Erythroblast (primary cell): ENCODE measurements around the gene RASAL1.
A peak's percentile ranks its signal among the peaks of the same experiment; 100 is the strongest.

Experiments used
- DNase-seq, 2 experiments: peaks; one replicate each; lab custom pipeline; 2025; lab: John Stamatoyannopoulos, UW
- GATA1 ChIP-seq: IDR thresholded peaks from 2 replicates; pipeline ENCODE4 v1.6.1; 2011; ENCODE audit warnings: low read depth, mild to moderate bottlenecking, control low read depth, low read length, moderate library complexity
- POLR2A ChIP-seq: IDR thresholded peaks from 2 replicates; pipeline ENCODE4 v1.6.1; 2011; ENCODE audit warnings: mild to moderate bottlenecking, low read length

Gene RASAL1, protein sequence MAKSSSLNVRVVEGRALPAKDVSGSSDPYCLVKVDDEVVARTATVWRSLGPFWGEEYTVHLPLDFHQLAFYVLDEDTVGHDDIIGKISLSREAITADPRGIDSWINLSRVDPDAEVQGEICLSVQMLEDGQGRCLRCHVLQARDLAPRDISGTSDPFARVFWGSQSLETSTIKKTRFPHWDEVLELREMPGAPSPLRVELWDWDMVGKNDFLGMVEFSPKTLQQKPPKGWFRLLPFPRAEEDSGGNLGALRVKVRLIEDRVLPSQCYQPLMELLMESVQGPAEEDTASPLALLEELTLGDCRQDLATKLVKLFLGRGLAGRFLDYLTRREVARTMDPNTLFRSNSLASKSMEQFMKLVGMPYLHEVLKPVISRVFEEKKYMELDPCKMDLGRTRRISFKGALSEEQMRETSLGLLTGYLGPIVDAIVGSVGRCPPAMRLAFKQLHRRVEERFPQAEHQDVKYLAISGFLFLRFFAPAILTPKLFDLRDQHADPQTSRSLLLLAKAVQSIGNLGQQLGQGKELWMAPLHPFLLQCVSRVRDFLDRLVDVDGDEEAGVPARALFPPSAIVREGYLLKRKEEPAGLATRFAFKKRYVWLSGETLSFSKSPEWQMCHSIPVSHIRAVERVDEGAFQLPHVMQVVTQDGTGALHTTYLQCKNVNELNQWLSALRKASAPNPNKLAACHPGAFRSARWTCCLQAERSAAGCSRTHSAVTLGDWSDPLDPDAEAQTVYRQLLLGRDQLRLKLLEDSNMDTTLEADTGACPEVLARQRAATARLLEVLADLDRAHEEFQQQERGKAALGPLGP

DNA sequence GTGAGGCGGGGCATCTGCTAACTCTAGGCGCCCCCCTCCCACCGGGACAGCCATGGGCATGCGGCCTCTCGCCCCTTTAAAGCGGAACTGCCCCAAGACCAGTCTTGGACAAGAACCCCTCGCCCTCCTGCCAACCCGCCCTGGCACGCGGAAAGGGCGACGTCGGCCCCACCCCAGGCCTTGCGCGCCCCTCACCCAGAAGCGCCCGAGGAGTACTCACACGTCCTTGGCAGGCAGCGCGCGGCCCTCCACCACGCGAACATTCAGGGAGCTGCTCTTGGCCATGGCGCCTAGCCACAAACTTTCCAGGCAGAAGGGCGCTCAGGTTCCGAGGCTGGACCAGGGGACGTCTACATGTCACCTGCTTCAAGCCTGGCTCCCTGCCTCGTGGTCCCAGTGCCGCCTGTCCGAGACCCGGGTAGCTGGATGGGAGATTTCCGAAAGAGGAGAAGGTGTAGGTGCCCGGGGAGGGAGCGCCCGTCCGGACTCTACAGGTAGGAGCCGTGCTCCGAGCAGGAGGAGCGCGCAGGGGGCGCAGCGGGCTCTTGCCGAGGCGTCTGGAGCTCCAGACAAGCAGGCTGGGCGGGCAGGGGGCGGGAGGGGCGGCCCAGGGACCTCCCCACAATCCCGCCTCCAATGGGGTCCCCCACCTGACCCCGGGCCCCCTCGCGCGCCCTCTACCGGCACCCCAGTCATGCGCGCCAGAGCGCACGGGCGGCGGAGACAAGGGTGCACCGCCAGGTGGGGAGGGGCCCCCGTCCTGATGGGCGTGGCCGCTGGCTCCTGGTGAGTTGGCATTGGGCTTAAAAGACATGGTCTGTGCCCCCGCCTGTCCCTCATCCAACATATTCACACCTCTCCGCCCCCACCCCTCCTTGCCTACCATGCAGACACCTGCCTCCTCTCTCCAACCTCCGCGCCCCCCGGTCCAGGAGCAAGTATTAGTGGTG, at the start of gene RASAL1:
Gene RASAL1, minus strand, starts transcription at position 584 of the 950 bp plus-strand sequence. Its CDS starts 299 bp downstream, at position 285.
- TF ChIP-seq GATA1 (no peak), POLR2A (no peak)
- DNase-seq, result peak; percentile 49 to 52

DNA sequence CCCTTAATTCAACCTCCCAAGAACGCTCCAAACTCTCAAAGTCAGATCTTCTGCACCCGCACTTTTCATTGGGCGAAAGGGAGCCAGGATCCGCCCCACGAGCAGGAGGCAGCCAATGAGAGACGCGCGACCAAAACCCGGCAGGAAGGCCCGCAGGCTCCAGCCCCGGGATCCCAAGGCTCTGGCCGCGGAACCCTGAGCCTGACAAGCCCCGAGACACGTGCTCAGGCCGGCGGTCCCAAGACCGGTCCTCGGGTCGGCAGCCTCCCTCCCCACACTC, 49.3 kb upstream of the RASAL1 start:
- TF ChIP-seq GATA1 (no peak), POLR2A (no peak)
- DNase-seq, result peak; percentile 92 to 94

DNA sequence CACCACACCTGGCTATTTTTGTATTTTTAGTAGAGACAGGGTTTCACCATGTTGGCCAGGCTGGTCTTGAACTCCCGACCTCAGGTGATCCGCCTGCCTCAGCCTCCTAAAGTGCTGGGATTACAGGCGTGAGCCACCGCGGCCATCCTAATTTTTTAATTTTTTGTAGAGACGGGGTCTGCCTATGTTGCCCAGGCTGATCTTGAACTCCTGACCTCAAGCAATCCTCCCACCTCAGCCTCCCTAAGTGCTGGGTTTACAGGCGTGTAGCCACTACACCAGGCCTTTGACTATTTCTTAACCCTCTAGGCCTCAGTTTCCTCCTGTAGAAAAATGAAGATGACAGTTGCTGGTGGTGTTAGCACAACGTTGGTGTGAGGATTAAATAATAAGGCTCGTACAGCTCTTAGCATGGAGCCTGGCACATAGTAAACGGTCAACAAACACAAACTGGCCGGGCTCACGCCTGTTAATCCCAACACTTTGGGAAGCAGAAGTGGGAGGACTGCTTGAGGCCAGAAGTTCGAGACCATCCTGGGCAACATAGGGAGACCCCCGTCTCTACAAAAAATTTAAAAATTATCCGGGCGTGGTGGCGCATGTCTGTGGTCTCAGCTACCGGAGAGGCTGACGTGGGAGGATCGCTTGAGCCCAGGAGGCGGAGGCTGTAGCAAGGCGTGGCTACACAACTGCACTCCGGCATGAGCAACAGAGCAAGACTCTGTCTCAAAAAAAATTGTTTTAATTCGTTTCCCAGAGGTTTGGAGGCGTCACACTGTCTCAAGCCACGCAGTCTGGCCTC, 48.7 kb upstream of the RASAL1 start:
- no peak for TF ChIP-seq GATA1
- DNase-seq, result no peak

DNA sequence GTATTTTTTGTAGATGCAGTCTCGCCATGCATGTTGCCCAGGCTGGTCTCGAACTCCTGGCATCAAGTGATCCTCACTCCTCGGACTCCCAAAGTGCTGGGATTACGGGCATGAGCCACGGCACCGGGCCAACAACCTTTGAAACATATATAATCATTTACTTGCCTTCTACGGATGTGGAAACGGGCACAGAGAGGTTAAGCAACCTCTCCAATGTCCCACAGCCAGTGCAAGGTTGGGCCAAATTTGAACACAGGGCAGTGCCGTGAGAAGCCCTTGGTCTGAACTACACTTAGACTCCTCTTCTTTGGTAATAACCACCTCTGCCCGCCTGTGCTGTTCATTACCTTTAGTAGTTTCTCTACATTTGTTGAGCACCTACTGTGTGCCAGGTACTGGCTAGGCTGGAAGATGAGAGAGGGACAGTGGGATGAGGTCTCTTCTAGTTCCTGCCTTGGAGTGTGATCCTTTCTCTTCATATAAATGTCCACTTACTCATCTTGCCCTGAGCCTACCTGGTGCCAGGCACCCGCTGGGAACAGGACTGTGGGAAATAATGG, 47.5 kb upstream of the RASAL1 start:
- TF ChIP-seq GATA1 (no peak), POLR2A (no peak)
- DNase-seq, result no peak

DNA sequence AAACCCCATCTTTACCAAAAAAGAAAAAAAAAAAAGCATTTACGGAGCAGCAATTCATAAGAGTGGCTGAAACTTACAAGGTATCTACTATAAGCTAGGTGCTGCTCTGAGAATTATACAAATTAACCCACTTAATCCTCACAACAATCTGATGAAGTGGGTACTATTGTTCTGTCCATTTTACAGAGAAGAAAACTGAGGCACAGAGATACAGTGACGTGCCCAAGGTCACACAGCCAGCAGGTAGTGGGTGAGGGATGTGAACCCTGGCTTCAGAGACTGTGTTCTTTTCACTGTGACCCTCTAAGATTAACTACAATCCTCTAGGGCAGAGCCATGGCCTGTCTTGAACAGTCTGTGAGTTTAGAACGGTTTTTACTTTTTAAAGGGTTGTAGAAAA, 46.4 kb upstream of the RASAL1 start:
- DNase-seq, result no peak
- TF ChIP-seq POLR2A (no peak), GATA1 (no peak)

DNA sequence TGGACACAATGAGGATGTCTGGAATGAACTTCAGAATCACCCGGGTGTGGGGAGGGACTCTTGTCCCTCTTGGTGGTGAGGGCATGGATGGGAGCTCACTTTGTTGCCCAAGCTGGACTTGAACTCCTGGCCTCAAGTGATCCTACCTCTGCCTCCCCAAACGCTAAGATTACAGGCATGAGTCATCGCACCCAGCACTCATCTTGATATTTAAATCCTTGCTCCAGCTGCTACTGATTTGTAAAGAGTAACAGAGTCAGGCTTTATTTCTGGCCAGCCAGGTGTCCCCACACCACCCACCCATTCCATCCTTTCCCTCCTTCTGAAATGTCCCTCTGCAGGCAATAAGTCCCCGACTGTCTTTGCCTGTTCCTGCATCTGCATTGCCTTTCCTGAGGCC, 44.8 kb upstream of the RASAL1 start:
- no peak for TF ChIP-seq GATA1
- no peak for TF ChIP-seq POLR2A
- DNase-seq, result peak in 1 of 2 experiments; percentile 34

DNA sequence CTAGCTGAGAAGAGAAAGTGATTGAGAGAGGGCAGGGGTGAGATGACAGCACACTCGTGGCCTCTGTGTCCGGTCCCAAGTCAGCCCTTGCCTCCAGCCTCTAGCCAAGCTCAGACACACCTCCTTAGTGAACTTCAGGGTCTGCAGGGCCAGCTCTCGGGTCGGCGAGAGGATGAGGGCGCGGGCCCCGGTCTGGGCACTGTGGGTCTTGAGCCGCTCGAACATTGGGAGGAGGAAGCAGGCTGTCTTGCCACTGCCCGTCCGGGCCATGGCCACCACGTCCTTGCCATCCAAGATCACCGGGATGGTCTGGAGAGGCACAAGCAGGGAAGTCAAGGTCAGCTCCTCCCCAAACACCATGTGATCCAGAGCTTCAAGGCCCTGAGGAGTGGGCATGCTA, 43.5 kb upstream of the RASAL1 start:
- no peak for TF ChIP-seq POLR2A
- TF ChIP-seq GATA1, result no peak

DNA sequence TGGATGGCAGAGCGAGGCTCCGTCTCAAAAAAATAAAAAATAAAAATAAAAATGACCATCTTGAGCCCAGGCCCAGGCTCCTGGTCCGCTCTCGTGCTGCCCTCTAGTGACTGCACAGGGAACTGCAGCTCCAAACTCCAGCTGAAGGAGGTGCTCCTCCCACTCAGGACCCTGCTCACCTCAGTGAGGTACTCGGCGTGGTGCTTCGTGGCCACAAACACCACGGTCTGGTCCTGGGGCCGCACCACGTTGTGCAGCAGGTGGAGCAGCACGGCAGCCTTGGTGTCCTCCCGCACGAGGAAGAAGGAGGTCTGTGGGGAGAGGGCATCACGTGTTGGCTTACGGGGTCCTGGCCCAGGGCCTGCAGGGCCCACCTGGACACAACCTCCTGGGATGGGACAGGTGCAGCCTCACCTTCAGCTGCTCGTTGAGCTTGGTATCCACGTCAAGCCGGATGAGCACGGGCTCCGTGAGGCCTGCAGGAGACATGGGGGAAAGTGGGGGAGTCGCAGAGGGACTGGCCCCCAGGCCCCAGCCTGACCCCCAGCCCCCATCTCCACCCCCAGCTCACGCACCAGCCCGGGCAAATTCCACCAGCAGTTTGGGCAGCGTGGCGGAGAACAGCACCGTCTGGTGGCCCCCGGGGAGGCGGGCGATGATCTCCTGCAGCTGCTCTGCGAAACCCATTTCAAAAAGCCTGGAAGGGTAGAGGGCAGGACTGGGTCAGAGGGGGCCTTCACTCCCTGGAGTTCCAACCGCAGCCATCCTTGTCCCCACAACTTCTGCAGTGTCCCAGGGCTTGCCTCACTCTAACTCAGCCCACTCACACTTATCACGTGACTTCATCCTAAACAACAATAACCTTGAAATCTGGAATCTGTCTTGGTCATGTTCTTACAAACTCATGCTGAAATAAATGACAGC, 39.2 kb upstream of the RASAL1 start:
- TF ChIP-seq GATA1 (no peak), POLR2A (no peak)
- DNase-seq, result peak; percentile 60 to 82

More for the DNA sequence above, 43.5 kb upstream of the RASAL1 start:
- no peak for DNase-seq

DNA sequence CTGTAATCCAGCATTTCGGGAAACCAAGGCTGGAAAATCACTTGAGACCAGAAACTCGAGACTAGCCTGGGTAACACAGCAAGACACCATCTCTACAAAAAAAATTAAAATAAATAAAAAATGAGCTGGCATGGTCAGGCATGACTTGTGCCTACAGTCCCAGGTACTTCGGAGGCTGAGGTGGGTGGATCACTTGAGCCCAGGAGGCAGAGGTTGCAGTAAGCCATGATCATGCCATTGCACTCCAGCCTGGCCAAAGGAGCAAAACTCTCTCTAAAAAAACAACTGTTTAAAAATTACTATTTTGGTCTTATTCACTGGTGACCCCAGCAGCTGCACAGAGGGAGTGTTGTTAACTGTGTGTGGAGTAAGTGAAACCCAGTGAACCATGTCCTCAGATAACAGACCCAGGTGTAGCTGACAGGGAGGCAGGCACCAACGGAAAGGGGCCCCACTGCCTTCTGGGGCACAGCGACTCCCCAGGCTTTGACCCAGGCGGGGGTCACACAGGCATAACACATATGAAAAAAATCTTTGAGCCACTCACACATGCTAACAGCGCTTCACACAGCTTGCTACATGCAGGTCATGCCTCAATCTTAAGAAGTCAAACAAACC, 37.6 kb upstream of the RASAL1 start:
- DNase-seq, result no peak
- TF ChIP-seq POLR2A (no peak), GATA1 (no peak)

DNA sequence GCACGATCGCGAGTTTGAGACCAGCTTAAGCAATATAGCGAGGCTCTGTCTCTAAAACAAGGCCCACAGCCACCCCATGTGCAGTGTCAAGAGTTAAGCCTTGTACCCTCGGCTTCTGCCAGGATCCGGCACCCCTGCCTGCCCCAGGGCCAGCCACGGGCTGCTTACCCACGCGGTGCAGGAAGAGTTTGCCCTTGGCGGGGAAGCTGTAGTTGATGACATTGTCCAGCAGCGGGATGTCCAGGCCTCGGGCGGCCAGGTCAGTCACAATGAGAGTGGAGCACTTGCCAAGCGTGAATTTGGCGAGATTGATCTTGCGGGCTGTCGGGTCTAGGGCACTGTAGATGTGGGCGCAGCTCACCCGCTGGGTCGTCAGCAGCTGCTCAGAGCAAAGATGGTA, 36.6 kb upstream of the RASAL1 start:
- TF ChIP-seq POLR2A (no peak), GATA1 (no peak)
- DNase-seq, result no peak

DNA sequence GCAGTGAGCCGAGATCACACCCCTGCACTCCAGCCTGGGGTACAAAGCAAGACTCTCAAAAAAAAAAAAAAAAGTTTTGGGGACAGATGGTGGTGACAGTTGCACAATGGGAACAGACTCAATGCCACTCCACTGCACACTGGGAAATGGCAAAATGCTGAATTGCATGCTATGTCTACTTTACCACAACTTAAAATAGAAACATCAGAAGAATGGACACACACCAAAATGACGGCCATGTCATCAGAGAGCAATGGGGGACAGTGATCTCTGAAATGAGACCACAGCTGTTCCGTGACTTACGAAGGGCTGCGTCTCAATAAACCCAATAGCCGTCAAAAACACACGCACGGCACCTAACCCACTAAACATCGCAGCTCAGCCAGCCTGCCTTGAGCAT, 36.0 kb upstream of the RASAL1 start:
- no peak for DNase-seq
- TF ChIP-seq GATA1 (no peak), POLR2A (no peak)
